GM18502 (cell line): ENCODE data around the gene SYNGR4.
"Not testable (repeated sequence)": the region's sequence is repeated elsewhere in the genome, so short reads cannot be mapped to it uniquely, and the experiment has no call there.

Experiments
- ATAC-seq: cut with Tn5 transposase; IDR thresholded peaks from one replicate; pipeline ENCODE4 v1.9.1; 2021; ENCODE audit warnings: mild to moderate bottlenecking; ENCODE audit not compliant: unreplicated experiment, poor library complexity

SYNGR4 gene

DNA sequence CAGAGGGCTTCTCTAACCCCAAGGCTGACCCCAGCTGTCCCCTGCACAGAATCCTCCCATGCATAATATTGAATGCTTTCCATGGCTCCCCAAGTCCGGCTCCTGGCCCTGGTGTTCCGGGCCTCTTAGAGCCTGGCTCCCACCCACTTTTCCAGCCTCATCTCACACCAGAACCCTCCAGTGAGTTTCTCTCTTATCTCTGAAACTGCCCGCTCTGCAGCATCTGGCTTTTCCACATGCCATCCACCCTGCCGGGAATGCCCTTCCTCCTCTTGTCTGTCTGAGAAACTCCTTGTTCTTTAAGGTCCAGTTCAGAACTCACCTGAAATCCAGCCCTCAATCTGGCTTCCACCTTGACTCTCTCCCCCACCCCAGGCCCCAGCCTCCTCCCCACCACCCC, 6.8 kb downstream of the SYNGR4 start:
- no peak for ATAC-seq

DNA sequence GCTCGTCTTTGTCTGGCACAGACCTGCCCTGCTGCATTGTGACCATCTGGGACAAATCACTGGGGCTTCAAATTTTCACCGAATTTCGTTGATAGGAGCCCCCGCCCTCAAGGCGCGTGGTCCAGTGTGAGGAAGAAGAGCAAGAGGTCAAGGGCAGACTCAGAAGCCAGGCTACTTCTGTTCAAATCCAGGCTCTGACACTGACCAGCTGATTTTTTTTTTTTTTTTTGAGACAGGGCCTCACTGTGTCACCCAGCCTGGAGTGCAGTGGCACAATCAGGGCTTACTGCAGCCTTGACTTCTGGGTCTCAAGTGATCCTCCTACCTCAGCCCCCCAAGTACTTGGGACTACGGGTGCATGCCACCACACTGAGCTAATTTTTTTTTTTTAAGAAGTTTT, 7.2 kb downstream of the SYNGR4 start:
- no peak for ATAC-seq

- not testable (repeated sequence) for ATAC-seq
These were observed 7.6 kb downstream of the SYNGR4 start for GRCh38 chr19:48371771-48372170.

- ATAC-seq = no peak
These were observed 8.7 kb downstream of the SYNGR4 start for GRCh38 chr19:48372904-48373303.

- ATAC-seq = no peak
These were observed 9.4 kb downstream of the SYNGR4 start for GRCh38 chr19:48373567-48373966.

DNA sequence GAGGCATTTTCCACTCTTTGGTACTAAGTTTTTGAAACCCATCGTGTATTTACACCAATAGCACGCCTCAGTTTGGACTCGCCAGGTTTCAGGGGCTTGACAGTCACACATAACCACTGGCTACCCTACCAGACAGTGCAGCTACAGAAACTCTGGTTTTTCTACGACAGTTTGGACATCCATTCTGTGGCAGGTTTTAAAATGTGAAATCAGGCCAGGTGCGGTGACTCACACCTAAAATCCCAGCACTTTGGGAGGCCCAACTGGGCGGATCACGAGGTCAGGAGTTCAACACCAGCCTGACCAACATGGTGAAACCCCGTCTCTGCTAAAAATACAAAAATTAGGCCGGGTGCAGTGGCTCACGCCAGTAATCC, 14.0 kb downstream of the SYNGR4 start:
- ATAC-seq = no peak

- no peak for ATAC-seq
These were observed 14.9 kb downstream of the SYNGR4 start for GRCh38 chr19:48379058-48379457.

- ATAC-seq = no peak
These were observed 17.2 kb downstream of the SYNGR4 start for GRCh38 chr19:48381178-48381950.

GRCh38 chr19:48382286-48382685, 18.1 kb downstream of the SYNGR4 start:
- ATAC-seq = no peak

DNA sequence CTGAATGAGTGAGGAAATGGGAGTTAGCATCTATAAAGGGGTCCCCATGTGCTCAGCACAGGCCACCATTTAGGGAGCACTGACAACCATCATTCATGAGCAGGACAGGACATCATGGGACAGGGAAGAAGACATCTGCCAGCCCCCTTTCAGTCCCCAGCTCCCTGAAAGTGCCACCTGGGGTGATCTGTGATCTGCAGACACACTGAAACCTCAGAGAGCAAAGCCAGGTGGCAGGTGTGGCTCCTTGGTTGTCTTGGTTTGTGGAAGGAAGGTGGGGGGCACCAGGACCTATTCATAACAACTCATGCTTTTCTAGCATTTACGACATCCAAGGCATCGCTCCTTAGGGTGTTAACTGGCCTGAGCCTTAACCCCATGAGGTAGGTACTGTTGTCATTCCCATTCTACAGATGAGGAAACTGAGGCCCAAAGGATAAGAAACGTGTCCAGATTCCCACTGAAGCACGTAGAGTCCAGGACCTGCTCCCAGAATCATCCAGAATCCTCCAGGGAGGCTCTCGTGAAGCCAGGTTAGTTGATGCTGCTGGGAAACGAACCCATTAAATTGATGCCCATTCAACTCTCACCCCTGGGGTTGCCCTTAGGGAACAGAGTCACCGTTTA, 21.4 kb downstream of the SYNGR4 start:
- ATAC-seq = no peak

GRCh38 chr19:48386981-48387380, 22.8 kb downstream of the SYNGR4 start:
- no peak for ATAC-seq

DNA sequence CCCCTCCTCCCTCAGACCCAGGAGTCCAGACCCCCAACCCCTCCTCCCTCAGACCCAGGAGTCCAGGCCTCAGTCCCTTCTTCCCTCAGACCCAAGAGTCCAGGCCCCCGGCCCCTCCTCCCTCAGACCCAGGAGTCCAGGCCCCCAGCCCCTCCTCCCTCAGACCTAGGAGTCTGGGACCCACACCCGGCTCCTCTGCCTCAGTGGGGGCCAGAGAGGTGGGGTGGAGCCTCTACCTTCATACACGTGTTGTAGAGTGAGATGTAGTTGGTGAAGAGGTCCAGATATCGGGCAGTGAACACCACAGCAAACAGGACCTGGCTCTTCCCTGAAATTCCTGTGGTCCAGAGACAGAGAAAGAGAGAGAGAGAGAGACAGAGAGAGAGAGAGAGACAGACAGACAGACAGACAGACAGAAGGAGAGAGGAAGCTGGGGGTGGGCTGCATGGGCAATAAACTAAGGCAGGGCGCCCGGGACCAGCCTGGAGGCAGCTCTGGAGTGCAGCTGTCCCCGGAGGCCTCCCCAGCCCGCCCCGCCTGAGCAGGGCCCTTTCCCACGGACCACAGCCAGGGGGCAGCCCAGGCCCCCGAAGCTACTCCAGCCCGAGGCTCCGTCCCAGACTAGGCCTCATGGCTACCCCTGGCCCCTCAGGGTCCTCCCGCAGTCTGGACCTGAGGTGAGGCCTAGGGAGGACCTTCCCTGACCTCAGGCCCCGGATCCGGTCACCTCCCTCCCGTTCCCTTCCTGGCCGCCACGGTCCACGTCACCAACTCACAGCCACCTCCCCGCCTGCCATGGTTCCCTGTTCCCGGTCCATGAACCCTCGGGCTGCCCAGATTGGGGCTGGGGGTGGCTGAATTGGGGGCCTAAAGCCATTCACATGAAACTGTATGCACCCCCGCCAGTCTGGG, 26.3 kb downstream of the SYNGR4 start:
- peak; percentile 39 for ATAC-seq

DNA sequence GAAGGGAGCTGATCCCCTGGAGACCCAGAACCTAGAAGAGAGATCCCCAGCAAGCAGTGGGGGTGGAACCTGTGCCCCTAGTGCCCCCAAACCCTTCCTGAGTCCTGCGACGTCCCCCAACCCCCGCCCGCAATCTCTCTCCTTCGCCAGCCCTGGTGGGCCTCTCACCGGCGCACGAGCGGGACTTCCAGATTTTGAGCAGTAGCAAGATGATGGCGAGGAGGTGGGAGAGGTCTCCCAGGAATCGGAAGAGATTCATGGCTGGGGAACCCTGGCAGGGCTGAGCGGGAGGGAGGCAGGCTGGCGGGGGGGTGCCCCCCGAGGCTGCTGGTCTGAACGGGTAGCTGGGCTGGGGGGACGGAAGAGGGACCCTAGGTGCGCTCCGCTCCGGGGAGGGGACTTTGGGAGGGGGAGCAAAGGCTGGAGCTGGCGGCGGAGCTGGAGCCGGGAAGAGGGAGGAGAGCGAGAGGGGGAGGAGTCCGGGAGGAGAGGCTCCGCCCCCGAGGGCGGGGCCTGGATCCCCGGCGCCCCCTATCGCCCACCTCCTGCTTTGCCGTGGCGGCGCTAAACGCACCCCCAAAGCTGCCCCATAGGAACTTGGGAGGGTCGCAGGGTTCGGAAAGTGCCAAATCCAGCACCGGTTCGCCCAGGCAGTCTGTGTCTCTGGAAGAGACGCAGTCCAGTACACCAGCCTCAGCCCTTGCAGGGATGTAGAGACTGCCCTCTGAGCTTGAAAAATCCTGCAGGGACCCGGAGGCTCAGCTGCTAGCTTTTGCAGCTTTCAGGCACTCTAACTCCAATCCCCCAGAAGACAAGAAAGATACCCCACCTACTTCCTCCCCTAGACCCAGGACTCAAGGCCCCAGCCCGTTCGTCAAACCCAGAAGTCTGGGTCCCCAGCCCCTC, 27.2 kb downstream of the SYNGR4 start, which contains the start of gene KDELR1:
Gene KDELR1, minus strand, starts transcription at position 452 of the 906 bp plus-strand sequence. Its CDS starts 193 bp downstream, at position 259.
- ATAC-seq = peak; percentile 74

- not testable (repeated sequence) for ATAC-seq
These were observed 27.8 kb downstream of the SYNGR4 start for GRCh38 chr19:48392006-48392344.

DNA sequence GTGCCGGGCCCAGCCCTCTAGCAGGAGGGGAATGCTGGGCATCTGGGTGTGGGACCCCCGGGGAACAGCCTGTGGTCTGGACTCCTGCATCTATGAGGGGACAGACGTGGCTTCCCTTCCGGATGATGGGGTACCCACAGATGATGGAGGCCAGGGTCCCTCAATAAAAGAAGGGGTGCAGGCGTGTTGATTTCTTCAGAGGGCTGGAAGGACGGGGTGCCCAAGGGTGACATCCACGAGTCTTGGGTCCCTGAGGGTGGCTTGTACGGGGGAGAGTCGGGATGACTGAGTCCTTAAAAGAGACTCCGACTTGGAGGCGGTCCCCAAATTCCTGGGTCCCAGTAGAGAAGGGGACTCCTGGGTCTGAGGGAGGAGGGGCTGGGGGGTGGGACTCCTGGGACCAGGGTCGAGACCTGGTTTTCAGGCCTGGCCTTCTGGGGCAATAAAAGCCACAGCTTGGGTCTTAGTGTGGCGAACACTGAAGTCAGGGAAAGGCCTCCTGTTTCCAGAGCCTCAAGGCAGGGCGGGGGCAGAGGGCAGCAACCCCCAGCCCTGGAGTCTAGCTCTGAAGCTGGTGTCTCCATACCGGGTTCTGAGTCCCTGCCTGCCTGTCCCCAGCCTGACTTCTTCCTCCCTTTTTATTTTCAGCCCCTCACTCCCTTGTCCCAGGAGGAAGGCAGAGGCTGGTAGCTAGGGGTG, 28.8 kb downstream of the SYNGR4 start:
- ATAC-seq = no peak

- ATAC-seq = no peak
These were observed 29.6 kb downstream of the SYNGR4 start, which contains the start of gene GRIN2D for GRCh38 chr19:48393559-48394330. GRIN2D (plus strand) TSS chr19:48393668; CDS start chr19:48398393, 4,725 bp downstream.

DNA sequence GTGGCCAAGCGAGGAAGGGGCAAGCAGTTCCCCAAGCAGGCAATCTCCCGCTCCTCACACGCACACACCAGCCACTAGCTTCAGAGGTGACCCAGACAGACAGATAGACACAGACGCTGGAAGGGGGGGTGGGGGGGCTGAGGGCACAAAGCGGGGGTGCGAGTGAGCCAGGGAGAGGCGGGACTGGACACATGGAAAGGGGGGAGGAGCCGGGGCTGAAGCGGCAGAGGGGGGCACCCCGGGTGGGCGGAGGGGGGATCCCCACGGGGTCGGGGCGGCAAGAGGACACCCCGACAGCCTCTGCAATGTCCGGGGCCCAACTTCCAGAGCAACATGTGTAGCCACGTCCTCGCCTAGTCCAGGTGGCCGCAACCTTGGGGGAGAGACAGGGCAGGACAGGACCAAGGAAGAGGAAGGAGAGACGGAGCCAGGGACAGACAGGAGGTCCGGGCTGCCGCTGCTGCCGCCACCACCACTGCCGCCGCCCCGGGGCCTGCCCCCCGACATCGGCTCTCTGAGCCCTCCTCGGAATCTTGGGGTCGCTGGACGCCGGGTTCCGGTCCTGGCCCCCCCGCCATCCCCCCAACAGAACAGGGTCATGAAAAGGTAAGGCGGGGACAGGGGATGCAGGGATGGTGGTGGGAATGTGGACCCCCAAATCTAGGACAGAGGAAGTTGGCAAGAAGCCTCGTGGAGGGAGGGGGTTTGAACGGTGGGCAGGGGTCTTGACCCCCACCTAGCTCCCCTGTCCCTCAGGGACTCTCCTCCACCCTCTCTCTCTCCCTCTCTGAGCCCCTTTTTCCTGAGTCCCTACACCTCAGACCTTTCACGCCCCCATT, 30.4 kb downstream of the SYNGR4 start:
- no peak for ATAC-seq

- no peak for ATAC-seq
These were observed 30.9 kb downstream of the SYNGR4 start for GRCh38 chr19:48395170-48395455.
